Liver (tissue), 9 donors: ENCODE data around the gene LPP. TPM values are rescaled to one million over a fixed set of nuclear protein-coding genes. Genes with fewer than 3 reads are reported as not detected.

Experiments used
- DNase-seq: peaks from one replicate; pipeline ENCODE4 v3.0.0-alpha.2; 2017; ENCODE audit warnings: low spot score
- H3K27ac ChIP-seq, 2 donors: one replicate each; pipeline ENCODE4 v1.7.0; 2013; ENCODE audit warnings: inconsistent platforms in 2 of 2, low read length in 2 of 2, control low read depth in 1 of 2, low read depth in 1 of 2, mild to moderate bottlenecking in 1 of 2
- H3K27me3 ChIP-seq, 4 donors: one replicate each; pipeline versions ENCODE4 v1.6.1 to v1.7.0; 2013; ENCODE audit warnings: low read length in 3 of 4, inconsistent platforms in 1 of 4, mild to moderate bottlenecking in 1 of 4, moderate library complexity in 1 of 4; ENCODE audit not compliant: control insufficient read depth in 4 of 4, insufficient read depth in 4 of 4
- H3K36me3 ChIP-seq, 4 donors: one replicate each; pipeline versions ENCODE4 v1.6.1 to v1.7.0; 2013; ENCODE audit warnings: low read length in 3 of 4, mild to moderate bottlenecking in 3 of 4, low read depth in 1 of 4, moderate library complexity in 1 of 4; ENCODE audit not compliant: control insufficient read depth in 4 of 4, insufficient read depth in 3 of 4
- H3K4me1 ChIP-seq, 4 donors: one replicate each; pipeline versions ENCODE4 v1.6.1 to v1.7.0; 2013; ENCODE audit warnings: low read length in 3 of 4, mild to moderate bottlenecking in 3 of 4, moderate library complexity in 1 of 4; ENCODE audit not compliant: control insufficient read depth in 4 of 4, insufficient read depth in 4 of 4
- H3K4me3 ChIP-seq, 3 donors: one replicate each; pipeline versions ENCODE4 v1.6.1 to v1.7.0; 2013; ENCODE audit warnings: low read length in 3 of 3, control low read depth in 1 of 3, low read depth in 1 of 3, mild to moderate bottlenecking in 1 of 3
- H3K9ac ChIP-seq, 2 donors: one replicate each; pipeline ENCODE4 v1.7.0; 2013; ENCODE audit warnings: low read length in 2 of 2, mild to moderate bottlenecking in 2 of 2, moderate library complexity in 2 of 2, control low read depth in 1 of 2, low read depth in 1 of 2
- H3K9me3 ChIP-seq, 4 donors: one replicate each; pipeline versions ENCODE4 v1.6.1 to v1.7.0; 2013; ENCODE audit warnings: low read length in 3 of 4; ENCODE audit not compliant: control insufficient read depth in 4 of 4
- ATF3 ChIP-seq: IDR thresholded peaks from 2 replicates; pipeline ENCODE4 v1.6.1; 2016; ENCODE audit warnings: antibody characterized with exemption
- CTCF ChIP-seq: fragments of 150-350 bp; IDR thresholded peaks from 2 replicates; pipeline ENCODE4 v1.5.1; 2017; ENCODE audit warnings: improper control_type of control experiment, low read depth, low read length; ENCODE audit not compliant: missing input control
- GABPA ChIP-seq, 2 donors: IDR thresholded peaks in 1 of 2; conservative IDR thresholded peaks in 1 of 2; 2 replicates each; pipeline ENCODE4 v1.6.1; 2016; ENCODE audit warnings: antibody characterized with exemption in 2 of 2, mild to moderate bottlenecking in 1 of 2, moderate library complexity in 1 of 2
- HNF4G ChIP-seq: IDR thresholded peaks from 2 replicates; pipeline ENCODE4 v1.6.1; 2016; ENCODE audit warnings: antibody characterized with exemption
- JUND ChIP-seq, 2 donors: IDR thresholded peaks; 2 replicates each; pipeline ENCODE4 v1.6.1; 2016; ENCODE audit warnings: antibody characterized with exemption in 2 of 2
- RAD21 ChIP-seq, 2 donors: IDR thresholded peaks; 2 replicates each; pipeline ENCODE4 v1.6.1; 2016; ENCODE audit warnings: antibody characterized with exemption in 2 of 2, mild to moderate bottlenecking in 2 of 2
- REST ChIP-seq: IDR thresholded peaks from 2 replicates; pipeline ENCODE4 v1.6.1; 2016; ENCODE audit warnings: antibody characterized with exemption, mild to moderate bottlenecking
- SP1 ChIP-seq: IDR thresholded peaks from 2 replicates; pipeline ENCODE4 v1.6.1; 2018; ENCODE audit warnings: antibody characterized with exemption, mild to moderate bottlenecking
- YY1 ChIP-seq: IDR thresholded peaks from 2 replicates; pipeline ENCODE4 v1.6.1; 2016; ENCODE audit warnings: antibody characterized with exemption, mild to moderate bottlenecking
- WGBS: extraction: QIAGEN DNeasy Blood & Tissue Kit; methylation state at CpG from one replicate; pipeline ENCODE4 v1.1.7; 2013; 5-methylcytosine and 5-hydroxymethylcytosine counted together
- polyA plus RNA-seq, 2 donors: library from polyadenylated mRNA; stranded (reverse) in 1 of 2; unstranded in 1 of 2; fragments of 200-250 nt in 1 of 2; fragments of >200 nt in 1 of 2; fragmentation: Nextera tagmentation in 1 of 2; extraction: Ambion mirVana in 1 of 2; gene quantifications; one replicate each; pipeline versions ENCODE4 v1.2.1 to v1.2.3, GENCODE V29; 2013 to 2015
- total RNA-seq, 2 donors: library from RNA; depleted of rRNA; stranded (reverse); fragments of >200 nt; gene quantifications; one replicate each; pipeline ENCODE4 v1.2.3, GENCODE V29; 2014
- TF ChIP-seq, protein P1 (sequence below): IDR thresholded peaks from 2 replicates; pipeline ENCODE4 v1.6.1; 2016; ENCODE audit warnings: antibody characterized with exemption
- donor health status: healthy.
- donor health status: healthy.
- donor health status: healthy.
- donor health status: healthy.
- donor health status: healthy.

Gene LPP
- total and polyA plus RNA-seq, 4 donors: 3.3 to 53.7 (median 28.2) TPM

DNA sequence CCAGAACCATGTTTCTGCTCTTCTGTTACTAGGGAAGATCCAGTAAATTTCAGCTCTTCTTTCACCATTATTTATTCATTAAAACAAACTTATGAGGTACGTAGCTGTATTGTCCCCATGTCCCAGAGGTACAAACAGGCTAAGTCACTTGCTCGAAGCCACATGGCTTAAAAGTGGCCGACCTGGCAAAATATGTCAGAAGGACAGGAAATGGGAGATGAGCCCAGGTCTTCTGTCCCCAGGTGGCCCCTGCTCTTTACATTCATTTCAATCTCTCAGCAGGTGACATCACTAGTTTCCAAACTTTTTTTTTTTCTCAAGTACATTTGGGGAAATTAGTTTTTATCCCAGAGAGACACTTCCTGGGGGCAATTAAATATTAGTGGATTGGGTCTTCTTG is 34.1 kb upstream of the LPP start:
- H3K27me3 ChIP-seq: no peaks in the 10 kb centered on the region
- TF ChIP-seq, protein P1, sequence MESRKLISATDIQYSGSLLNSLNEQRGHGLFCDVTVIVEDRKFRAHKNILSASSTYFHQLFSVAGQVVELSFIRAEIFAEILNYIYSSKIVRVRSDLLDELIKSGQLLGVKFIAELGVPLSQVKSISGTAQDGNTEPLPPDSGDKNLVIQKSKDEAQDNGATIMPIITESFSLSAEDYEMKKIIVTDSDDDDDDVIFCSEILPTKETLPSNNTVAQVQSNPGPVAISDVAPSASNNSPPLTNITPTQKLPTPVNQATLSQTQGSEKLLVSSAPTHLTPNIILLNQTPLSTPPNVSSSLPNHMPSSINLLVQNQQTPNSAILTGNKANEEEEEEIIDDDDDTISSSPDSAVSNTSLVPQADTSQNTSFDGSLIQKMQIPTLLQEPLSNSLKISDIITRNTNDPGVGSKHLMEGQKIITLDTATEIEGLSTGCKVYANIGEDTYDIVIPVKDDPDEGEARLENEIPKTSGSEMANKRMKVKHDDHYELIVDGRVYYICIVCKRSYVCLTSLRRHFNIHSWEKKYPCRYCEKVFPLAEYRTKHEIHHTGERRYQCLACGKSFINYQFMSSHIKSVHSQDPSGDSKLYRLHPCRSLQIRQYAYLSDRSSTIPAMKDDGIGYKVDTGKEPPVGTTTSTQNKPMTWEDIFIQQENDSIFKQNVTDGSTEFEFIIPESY: no peak
- TF ChIP-seq JUND (IDR thresholded peaks at IDR 0.05) (no peak), YY1 (no peak), RAD21 (IDR thresholded peaks at IDR 0.05) (no peak), SP1 (no peak), HNF4G (no peak), ATF3 (no peak), CTCF (no peak)
- H3K36me3 ChIP-seq: no peaks in the 10 kb centered on the region
- DNase-seq: no peak
- WGBS: 93% methylated on average over 3 of the region's 3 CpGs
- no peaks in the 10 kb centered on the region for H3K9me3 ChIP-seq
- no peak overlapping the region for H3K27ac ChIP-seq
- H3K4me3 ChIP-seq: no peak overlapping the region
- no peak overlapping the region for H3K9ac ChIP-seq
- H3K4me1 ChIP-seq: no peaks in the 10 kb centered on the region

GRCh38 chr3:188122571-188123169 is 31.3 kb upstream of the LPP start:
- Histone ChIP-seq H3K9ac (no peak overlapping the region), H3K36me3 (no peaks in the 10 kb centered on the region), H3K27ac (no peak overlapping the region), H3K4me3 (no peak overlapping the region), H3K27me3 (no peaks in the 10 kb centered on the region), H3K4me1 (no peaks in the 10 kb centered on the region), H3K9me3 (no peaks in the 10 kb centered on the region)
- TF ChIP-seq ATF3 (no peak), JUND (IDR thresholded peaks at IDR 0.05) (no peak), SP1 (no peak), GABPA (IDR thresholded peaks at IDR 0.05 in 1 of 2, conservative IDR thresholded peaks at IDR 0.05 in 1 of 2) (no peak), REST (no peak)
- TF ChIP-seq, protein P1: no peak
- no peak for DNase-seq
- 90% methylated on average over 4 of the region's 4 CpGs for WGBS
